ENCODE measurements around the gene ZFP1.
"Not testable (repeated sequence)": the region's sequence is repeated elsewhere in the genome, so short reads cannot be mapped to it uniquely, and the experiment has no call there.

Gene ZFP1

DNA sequence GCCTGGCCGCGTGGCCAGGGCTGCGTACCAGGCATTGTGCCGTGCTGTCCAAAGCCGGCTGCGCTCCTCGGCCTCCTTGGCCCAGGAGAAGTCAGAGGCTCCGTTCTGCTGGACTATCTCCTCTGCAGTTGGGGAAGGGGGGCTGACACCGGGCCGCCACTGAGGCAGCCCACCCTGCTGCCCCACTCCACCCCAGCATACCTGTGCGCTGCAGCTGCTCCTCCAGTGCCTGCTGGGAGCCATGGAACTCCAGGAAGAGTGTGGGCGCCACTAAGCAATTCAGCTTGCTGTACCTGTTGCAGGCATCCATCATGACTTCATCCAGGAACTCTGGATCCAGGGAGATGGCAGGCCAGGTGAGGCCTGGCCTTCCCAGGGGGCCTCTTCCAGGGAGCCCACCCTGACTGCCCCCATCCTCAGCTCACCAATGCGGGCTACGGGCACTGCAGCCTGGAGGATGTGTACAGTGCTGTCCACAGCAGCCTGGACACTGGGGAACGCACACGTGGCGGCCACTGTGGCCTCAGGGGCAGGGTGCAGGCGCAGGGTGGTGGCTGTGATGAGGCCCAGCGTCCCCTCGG, 34.7 kb upstream of the ZFP1 start:
- no peak for DNase-seq (ENCODE audit: low read depth)

DNA sequence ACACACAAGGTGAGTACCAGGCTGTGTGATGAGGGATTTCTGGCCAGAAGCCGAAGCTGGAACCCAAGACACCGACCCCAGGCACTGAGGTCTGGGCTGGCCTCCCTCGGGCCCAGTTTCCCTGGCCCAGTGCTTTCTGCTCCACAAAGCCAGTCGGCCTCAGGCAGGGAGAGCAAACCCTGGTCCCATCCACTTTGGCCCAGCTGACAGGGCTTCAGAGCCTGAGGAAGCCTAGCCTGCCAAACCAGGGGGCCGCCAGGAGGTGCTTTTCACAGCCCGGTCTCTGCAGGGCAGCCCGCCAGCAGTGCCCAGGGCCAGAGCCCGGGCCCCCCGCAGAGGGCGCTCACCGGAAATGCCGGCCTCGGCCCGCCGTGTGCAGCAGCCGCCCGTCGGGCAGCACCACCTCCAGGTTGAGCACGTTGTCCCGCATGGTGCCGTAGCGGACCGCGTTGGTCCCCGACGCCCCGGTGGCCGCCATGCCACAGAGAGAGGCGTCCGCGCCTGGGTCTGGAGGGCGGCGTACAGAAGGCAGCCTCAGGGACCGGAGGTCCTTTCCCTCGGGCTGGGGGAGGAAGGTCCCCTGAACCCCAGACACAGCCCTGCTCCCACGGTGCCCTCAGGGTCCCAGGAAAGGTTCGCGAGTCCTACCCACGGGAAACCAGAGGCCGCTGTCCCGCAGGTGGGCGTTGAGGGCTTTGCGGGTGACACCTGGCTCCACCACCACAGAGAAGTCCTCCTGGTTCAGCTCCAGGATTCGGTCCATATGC, 34.0 kb upstream of the ZFP1 start:
- DNase-seq (ENCODE audit: low read depth) = no peak

DNA sequence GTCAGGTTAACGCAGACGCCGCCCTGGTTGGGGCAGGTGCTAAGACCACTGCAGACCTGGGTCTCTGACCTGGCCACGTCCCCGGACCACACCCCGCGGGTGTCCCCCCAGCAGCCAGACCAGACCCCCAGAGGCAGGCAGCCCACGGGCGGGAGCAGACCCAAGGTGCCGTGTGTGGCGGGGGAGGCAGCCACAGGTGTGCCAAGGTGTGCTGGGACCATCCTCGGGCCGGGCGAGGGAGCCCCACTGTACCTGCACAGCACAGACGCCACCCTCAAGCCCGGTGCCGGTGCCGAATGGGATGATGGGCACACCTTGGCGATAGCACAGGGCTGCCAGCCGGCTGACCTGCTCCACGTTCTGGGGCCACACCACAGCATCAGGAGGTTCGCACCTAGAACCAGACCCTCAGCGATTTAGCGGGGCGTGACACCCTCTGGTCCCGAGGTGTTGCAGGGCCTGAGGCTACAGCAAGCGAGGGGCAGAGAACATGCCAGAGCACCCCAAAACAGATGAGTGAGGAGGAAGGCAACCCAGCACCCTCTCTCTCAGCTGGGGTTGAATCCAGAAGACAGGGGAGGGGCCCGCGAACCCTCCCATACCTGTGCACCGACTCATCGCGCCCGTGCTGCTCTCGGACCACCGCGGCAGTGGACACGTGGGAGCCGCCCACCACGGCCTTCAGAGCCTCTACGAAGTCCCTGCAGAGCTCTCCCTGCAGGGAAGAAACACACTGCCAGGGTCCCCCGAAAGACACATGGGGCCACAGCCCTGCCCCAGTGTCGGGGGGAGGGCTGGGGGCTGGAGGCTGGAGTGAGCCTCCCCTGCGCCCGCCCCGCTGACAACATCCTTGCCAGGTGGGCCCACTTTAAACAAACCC, 33.1 kb upstream of the ZFP1 start:
- no peak for DNase-seq (ENCODE audit: low read depth)

DNA sequence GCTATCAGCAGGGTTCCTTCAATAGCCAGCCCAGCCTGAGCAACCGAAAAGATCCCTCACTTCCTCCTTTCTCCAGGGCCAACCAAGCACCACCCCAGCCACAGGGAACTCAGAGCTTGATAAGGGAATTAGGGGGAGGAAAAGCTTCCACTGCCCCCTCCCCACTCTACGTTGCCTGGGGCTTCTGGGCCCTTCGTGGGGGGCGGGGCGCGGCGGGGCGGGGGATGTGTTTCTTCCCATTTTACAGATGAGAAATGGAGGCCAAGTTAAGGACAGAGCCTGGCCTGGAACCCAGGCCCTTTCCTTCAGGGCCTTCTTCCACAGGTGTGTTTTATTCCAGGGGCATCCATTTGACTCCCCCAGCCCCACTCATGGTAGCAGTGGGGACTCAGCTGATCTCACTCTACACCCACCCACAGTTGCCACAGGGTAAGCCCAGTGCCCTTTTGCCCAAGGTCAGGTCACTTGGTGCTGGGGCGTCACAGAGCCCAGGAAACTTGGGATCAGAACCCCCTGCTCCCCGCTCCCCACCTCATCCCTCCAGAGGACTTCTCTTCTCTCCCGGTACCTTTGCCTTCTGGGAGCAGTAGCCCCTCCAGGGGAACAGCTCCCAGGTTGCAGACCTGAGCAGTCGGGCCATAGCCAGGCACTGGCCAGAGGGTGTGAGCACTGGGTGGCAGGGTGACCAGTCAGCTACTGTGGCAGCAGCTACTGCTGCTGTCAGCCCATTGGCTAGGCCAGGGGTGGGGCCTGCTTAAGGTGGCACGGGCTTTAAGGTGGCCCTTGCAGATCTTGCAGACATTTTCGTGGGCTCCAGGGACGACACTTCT, 32.0 kb upstream of the ZFP1 start, which contains the start of gene LDHD:
TSS of gene LDHD (minus strand) at position 700 of the 830 bp plus-strand sequence. CDS start at position 640, 60 bp downstream.
- DNase-seq (ENCODE audit: low read depth) = no peak

DNA sequence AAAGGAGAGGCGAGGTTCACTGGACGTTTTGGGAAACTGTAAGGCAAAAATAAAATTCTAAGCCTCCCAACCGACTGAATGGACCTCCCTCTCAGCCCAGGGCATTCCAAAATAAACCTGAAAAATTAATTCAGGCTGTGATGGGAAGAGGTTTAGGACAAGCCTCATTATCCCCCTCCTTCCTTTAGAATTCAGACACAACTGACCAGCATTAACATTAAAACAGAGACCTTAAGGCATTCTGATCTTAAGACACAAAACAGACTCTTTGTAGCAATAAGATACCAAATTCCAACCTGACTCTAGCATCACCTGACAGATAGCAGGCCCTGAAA, 31.4 kb upstream of the ZFP1 start:
- DNase-seq (ENCODE audit: low read depth) = no peak

DNA sequence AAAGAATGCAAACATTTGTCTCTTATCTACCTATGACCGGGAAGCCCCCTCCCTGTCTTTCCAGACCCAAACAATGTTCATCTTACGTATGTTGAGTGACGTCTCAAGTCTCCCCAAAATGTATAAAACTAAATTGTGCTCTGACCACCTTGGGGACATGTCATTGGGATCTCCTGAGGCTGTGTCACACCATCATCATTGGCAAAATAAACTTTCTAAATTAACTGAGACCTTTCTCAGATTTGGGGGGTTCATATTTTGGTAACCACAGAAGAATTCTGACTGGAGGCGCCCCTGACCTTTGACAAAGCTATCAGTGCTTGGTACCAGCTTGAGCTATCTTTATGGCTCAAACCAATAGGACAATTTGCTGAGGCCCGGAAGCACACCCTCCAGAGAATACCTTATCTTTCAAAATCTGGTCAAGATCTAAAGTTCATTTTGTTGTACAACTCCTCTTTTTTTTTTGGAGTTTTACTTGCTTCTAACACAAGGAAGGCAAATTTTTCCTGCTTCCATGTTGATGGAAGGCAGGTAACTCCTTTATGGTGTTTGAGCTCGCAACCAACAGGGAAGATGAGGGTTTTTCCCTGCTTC, 29.3 kb upstream of the ZFP1 start:
- no peak for DNase-seq (ENCODE audit: low read depth)

DNA sequence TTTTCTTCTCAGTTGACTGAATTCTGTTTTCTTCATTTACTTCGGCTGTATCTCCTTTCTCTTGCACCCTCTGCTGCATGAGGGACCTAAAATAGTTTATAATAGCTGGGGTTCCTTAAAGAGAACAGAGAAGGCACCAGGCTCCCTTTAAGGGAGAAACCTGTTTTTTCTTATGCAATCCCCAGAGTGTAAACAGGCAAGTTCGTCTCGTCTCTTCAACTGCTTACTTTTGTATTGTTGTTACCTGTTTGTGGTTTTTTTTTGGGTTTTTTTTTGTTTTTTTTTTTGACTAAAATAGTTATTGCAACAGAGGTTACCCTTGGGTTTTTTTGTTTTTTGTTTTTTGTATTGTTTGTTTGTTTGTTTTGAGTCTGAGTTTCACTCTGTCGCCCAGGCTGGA, 28.1 kb upstream of the ZFP1 start:
- DNase-seq (ENCODE audit: low read depth) = no peak

DNA sequence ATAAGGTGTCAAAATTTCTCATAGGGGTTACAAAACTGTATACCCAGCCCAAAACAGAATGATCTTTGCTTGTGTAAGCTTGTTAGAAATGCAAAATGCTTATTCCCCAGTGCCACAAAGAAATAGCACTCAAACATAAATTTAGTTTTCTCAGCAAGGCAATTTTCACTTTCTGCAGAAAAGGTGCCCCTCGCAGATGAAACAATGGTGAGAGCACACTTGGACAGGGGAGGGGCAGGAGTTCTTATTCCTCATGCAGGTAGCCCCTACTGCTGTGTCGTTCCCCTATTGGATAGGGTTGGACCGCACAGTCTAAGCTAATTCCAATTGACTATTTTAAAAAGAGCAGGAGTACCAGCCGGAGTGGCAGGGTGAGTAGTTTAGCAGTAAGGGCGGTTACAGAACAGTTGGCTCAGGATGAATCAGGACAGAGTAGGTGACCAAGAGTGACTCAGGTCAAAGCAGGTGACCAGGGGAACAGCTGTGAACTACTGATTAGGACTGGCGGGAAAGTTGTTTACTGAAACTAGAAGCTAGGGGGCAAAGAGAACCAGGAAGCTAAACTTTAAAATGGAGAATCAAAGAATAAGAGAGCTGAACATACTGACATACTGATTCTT, 26.3 kb upstream of the ZFP1 start:
- DNase-seq (ENCODE audit: low read depth) = no peak

DNA sequence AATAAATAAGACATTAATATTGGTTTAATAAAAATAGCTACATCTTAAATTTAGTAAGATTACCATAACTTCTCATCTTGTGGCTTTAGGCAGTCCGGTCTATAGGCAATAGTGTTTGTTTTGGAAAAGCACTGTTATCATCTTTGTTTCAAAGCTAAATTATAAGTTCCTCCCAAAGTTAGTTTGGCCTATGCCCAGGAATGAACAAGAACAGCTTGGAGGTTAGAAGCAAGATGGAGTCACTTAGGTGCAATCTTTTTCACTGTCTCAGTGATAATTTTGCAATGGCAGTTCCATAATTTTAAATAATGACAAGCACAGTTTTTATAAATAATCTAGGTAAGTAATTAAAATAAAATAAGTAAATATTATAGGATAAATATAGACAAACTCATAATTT, 25.7 kb upstream of the ZFP1 start:
- no peak for DNase-seq (ENCODE audit: low read depth)

DNA sequence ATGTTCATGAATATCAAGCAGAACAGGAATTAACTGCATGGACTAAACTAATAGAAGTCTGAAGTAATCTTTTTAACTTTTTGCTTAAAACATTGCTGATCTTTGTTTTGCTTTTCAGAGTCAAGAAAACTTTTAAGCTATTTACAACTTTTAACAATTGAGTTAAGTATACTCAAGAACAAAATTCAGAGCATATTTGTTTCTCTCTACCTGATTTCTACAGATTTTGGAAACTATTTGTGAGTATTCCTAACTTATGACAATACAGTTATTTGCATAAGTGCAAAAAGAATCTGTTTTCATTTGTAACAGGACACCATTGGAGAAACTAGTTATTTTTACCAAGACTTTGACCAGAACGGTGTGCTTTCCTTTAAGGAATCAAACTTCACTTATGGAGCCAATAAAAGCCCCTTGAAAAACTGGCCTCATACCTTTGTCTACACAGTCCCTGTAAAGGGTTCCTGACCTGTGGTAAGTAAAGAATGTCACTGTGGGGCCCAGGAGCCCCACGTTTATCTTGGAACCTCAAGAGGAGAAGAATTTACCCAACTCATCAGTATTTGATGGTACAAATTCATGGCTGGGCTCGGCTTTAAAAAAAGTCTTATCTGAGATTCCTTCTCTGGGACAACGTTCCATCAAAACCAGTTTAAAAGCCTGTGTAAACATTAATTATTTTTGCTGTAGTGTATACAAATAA, 20.5 kb upstream of the ZFP1 start:
- no peak for DNase-seq (ENCODE audit: low read depth)

DNA sequence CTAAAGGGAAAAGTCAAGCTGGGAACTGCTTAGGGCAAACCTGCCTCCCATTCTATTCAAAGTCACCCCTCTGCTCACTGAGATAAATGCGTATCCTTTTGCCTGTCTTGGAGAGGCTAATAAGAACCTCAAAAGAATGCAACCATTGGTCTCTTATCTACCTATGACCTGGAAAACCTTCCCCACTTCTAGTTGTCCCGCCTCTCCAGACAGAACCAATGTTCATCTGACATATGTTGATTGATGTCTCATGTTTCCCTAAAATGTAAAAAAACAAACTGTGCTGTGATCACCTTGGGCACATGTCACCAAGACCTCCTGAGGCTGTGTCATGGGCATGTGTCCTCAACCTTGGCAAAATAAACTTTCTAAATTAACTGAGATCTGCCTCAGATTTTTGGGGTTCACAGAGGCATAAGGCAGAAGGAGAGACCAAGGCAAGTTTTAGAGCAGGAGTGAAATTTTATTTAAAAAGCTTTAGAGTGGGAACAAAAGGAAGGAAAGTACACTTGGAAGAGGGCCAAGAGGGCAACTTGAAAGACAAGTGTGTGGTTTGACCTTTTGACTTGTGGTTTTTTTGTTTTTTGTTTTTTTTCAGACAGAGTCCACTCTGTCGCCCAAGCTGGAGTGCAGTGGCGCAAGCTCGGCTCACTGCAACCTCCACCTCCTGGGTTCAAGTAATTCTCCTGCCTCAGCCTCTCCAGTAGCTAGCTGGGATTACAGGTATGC, 18.7 kb upstream of the ZFP1 start:
- not testable (repeated sequence) for DNase-seq (ENCODE audit: low read depth)

DNA sequence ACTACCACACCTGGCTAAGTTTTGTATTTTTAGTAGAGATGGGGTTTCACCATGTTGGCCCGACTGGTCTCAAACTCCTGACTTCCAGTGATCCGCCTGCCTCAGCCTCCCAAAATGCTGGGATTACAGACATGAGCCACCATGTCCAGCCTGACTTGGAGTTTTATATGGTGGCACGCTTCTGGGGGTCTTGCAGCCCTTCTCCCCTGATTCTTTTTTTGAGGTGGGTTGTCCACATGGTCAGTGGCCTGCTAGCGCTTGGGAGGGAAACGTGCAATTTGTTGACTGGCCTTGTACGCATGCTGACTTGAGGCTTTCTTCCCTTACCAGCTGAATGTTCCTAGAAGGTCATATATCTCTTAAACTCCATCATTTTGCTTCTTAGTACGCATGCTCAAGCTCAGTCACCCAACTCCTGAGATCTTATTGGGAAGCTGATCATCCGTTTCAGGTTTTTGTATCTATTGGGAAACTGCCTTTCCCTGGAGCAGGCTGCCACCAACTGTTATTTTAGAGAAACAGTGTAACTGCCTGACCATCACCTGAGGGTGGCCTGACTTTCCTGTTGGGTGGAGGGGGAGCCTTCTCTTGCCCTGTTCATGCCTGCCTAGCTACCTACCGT, 18.1 kb upstream of the ZFP1 start:
- no peak for DNase-seq (ENCODE audit: low read depth)

DNA sequence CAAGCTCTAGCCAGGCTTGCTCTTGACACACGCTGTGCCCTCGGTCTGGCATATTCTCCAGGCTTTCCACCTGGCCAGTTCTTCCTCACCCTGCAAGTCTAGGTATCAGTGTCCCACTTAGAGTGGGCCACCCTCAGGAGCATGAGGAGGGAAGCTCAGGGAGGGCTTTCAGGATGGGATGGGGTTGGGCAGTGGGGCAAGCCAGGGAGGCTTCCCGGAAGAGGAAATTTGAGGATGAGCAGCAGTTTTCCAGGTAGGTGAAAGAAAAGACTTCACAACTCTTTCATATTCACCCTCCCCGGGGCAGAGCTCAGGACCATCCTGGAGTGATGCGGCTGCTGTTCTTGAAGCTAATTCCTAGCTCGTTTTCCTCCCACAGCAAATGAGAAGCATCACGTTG, 17.2 kb upstream of the ZFP1 start:
- no peak for DNase-seq (ENCODE audit: low read depth)

DNA sequence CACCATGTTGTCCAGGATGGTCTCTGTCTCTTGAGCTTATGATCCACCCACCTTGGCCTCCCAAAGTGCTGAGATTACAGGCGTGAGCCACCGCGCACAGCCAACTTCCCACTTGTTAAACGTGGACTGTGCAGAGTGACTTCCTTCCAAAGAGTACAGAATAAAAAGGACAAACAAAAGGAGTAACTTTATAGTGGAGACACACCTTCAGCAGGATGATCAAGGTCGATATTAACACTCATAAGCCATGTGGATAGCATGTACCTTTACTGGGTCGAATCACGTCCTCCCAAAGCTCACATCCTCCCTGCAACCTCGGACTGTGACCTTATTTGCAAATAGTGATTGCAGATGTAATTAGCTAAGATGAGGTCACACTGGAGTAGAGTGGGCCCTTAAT, 10.1 kb upstream of the ZFP1 start:
- no peak for DNase-seq (ENCODE audit: low read depth)

DNA sequence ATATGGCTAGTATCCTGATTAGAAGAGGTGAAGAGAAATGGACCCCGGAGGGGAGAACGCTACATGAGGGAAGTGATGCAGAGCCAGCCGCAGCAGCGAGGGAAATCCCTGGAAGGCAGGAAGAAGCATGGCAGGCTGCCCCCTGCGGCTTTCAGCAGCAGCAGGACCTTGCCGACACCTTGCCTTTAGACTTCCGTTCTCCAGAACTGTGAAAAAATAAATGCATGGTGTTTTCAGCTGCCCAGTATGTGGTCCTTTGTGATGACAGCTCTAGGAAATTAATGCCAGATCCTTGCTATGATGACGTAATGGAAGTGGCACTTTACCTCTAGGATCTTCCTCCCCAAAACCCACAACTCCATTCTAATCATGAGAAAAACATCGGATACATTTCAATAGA, 9.7 kb upstream of the ZFP1 start:
- no peak for DNase-seq (ENCODE audit: low read depth)

DNA sequence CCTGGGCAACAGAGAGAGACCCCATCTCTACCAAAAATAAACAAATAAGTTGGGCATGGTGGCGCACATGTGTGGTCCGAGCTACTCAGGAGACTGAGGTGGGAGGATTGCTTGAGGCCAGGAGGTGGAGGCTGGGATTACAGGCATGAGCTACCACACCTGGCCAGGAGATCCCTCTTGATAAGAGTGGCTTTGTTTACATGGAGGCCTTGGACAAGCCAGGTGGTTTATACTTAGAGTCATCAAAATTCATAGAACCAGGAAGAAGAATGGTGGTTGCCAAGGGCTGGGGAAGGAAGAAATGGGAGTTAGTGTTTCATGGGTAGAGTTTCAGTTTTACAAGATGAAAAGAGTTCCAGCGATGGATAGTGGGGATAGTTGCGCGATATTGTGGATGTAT, 8.8 kb upstream of the ZFP1 start:
- no peak for DNase-seq (ENCODE audit: low read depth)

DNA sequence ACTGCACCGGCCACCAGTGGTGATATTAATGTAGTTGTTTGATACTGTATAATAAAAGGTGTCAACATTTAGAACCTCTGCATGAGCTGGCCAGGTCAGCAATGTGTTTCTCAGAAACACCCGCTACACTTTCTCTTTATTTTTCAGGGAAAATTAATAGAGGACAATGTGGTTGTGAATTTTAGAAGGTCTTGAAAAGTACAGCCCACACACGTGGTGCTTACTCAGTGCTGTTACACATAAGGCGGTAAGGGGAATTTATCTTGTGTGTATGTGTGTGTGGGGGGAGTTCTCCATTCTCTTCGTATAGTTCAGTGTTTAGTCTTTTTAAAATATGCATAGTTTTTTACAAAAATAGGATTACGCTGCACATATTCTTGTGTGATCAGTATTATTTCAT, 4.4 kb upstream of the ZFP1 start:
- DNase-seq (ENCODE audit: low read depth) = no peak

DNA sequence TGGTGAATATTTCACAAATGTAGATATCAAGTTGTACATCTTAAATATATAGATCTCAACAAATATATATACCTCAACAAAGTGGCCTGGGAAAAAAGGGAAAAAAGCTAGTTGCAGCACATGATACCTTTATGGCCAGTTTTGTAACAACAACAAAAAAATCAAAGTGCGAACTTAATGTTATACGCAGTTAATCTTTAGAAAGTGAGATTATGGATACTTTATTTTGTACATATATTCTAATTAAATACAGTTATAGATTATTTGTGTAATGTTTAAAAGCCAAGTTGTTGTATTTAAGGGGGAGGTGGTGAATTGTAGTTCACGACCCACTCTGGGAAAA, 385 bp upstream of the ZFP1 start:
- DNase-seq (ENCODE audit: low read depth) = no peak

DNA sequence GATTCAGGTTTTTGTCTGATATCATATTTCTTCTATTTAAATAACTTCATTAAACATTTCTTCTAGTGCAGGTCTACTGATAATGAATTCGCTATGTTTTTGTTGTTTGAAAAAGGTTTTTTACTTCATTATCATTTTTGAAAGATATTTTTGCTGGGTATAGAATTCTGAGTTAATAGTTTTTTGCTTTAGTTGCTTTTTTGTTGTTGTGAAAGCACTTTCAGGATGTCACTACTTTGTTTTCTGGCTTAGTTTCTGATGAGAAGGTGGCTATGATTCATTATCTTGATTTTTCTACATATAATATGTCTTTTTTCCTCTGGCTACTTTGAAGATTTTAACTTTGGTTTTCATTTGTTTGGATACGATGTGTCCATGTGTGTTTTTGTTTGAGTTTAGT, 3.5 kb downstream of the ZFP1 start:
- DNase-seq (ENCODE audit: low read depth) = no peak

DNA sequence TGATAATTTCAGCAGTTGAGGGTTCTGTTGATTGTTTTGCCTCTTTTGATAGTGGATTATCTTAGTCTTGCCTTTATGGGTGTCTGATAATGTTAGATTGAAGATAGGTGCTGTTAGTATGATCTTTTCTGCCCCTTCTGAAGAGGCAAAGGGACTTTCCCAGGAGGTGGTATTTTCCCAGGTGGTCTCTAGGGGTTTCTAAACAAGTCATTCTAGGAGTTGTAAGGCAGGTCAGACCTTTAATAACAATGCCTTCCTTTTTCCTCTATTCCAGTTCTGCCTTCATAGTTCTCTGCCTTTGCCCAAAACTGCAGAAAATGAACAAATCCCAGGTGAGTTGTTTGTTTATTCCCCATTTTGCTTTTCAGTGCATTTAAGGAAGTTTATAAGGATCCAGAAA, 4.3 kb downstream of the ZFP1 start:
- DNase-seq (ENCODE audit: low read depth) = no peak
